Breast epithelium (tissue), 3 donors: Measurements from ENCODE around the gene ZNF518A.

ENCODE experiments used
- POLR2A ChIP-seq: fragments of 450-650 bp; IDR thresholded peaks from one replicate; pipeline ENCODE4 v1.6.1; 2016; ENCODE audit warnings: antibody characterized with exemption, mild to moderate bottlenecking, moderate library complexity
- POLR2AphosphoS5 ChIP-seq, 3 donors: sonication (generic); formaldehyde crosslinking; IDR thresholded peaks; one replicate each; pipeline ENCODE4 v1.6.1; 2017; ENCODE audit warnings: antibody characterized with exemption in 3 of 3
- TF ChIP-seq, protein P1 (sequence below), 3 donors: fragments of 450-650 bp; IDR thresholded peaks; one replicate each; pipeline ENCODE4 v1.5.1; 2016 to 2017; ENCODE audit warnings: antibody characterized with exemption in 3 of 3, mild to moderate bottlenecking in 3 of 3, moderate library complexity in 3 of 3

- TF ChIP-seq, protein P1, sequence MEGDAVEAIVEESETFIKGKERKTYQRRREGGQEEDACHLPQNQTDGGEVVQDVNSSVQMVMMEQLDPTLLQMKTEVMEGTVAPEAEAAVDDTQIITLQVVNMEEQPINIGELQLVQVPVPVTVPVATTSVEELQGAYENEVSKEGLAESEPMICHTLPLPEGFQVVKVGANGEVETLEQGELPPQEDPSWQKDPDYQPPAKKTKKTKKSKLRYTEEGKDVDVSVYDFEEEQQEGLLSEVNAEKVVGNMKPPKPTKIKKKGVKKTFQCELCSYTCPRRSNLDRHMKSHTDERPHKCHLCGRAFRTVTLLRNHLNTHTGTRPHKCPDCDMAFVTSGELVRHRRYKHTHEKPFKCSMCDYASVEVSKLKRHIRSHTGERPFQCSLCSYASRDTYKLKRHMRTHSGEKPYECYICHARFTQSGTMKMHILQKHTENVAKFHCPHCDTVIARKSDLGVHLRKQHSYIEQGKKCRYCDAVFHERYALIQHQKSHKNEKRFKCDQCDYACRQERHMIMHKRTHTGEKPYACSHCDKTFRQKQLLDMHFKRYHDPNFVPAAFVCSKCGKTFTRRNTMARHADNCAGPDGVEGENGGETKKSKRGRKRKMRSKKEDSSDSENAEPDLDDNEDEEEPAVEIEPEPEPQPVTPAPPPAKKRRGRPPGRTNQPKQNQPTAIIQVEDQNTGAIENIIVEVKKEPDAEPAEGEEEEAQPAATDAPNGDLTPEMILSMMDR (IDR thresholded peaks at IDR 0.05) = no peak
- TF ChIP-seq POLR2A = no peak
- no peak for TF ChIP-seq POLR2AphosphoS5 (IDR thresholded peaks at IDR 0.05)
Measured at GRCh38 chr10:96097865-96098264, 32.2 kb upstream of the ZNF518A start.
